Vagina (tissue), 2 donors: ENCODE results near the gene POLN. TPM values are rescaled to one million over a fixed set of nuclear protein-coding genes. Genes with fewer than 3 reads are reported as not detected.

Experiments used
- DNase-seq, 2 donors: peaks; one replicate each; pipeline ENCODE4 v3.0.0-alpha.2; 2017; ENCODE audit errors: extremely low spot score in 2 of 2
- H3K27ac ChIP-seq: fragments of 200-600 bp; sonication (generic); one replicate; pipeline ENCODE4 v1.5.1; 2019
- H3K27me3 ChIP-seq: fragments of 200-600 bp; sonication (generic); one replicate; pipeline ENCODE4 v1.5.1; 2019
- H3K36me3 ChIP-seq, 2 donors: fragments of 200-600 bp; sonication (generic); one replicate each; pipeline ENCODE4 v1.5.1; 2017 to 2019
- H3K4me1 ChIP-seq: fragments of 200-600 bp; sonication (generic); one replicate; pipeline ENCODE4 v1.5.1; 2019
- H3K4me3 ChIP-seq, 2 donors: fragments of 200-600 bp; sonication (generic); 1 replicate in 1 of 2; 2 replicates in 1 of 2; pipeline ENCODE4 v1.5.1; 2016 to 2019
- H3K9me3 ChIP-seq: fragments of 200-600 bp; sonication (generic); one replicate; pipeline ENCODE4 v1.5.1; 2019
- CTCF ChIP-seq, 3 experiments: fragments of 450-650 bp in 2 of 3; fragments of 200-600 bp in 1 of 3; sonication (generic) in 1 of 3; IDR thresholded peaks; one replicate each; pipeline ENCODE4 v1.5.1; 2017 to 2019; ENCODE audit warnings: antibody characterized with exemption in 3 of 3, mild to moderate bottlenecking in 2 of 3, moderate library complexity in 2 of 3
- POLR2A ChIP-seq, 2 donors: fragments of 450-650 bp; IDR thresholded peaks; one replicate each; pipeline ENCODE4 v1.6.1; 2017; ENCODE audit warnings: antibody characterized with exemption in 2 of 2, mild to moderate bottlenecking in 2 of 2, moderate library complexity in 2 of 2
- POLR2AphosphoS5 ChIP-seq, 2 donors: sonication (generic); formaldehyde crosslinking; IDR thresholded peaks; one replicate each; pipeline ENCODE4 v1.9.0; 2017; ENCODE audit warnings: antibody characterized with exemption in 2 of 2, mild to moderate bottlenecking in 2 of 2, low read depth in 1 of 2; ENCODE audit not compliant: insufficient read depth in 1 of 2
- intact Hi-C: fragments of 100-400 bp; cut with DNase I; formaldehyde crosslinking; loops from one replicate; pipeline ENCODE4 v1.15.1; 2023
- total RNA-seq: library from RNA; depleted of rRNA; stranded (reverse); fragments of >200 nt; gene quantifications from one replicate; pipeline ENCODE4 v1.2.3, GENCODE V29; 2016

The POLN gene
- total RNA-seq, 1 donor from 2014 or later = 3.9 TPM

- no peaks in the 10 kb centered on the region for H3K27me3 ChIP-seq
- intact Hi-C loops = no loop called here
- no peaks in the 10 kb centered on the region for H3K36me3 ChIP-seq
- H3K9me3 ChIP-seq = no peaks in the 10 kb centered on the region
- no peak overlapping the region for H3K27ac ChIP-seq
- DNase-seq = no peak
- TF ChIP-seq POLR2AphosphoS5 (IDR thresholded peaks at IDR 0.05; ENCODE audit: insufficient read depth in 1 of 2, low read depth in 1 of 2) = no peak
- no peak for TF ChIP-seq CTCF (IDR thresholded peaks at IDR 0.05)
- TF ChIP-seq POLR2A (IDR thresholded peaks at IDR 0.05) = no peak
- no peak overlapping the region for H3K4me3 ChIP-seq
- H3K4me1 ChIP-seq = no peaks in the 10 kb centered on the region
Observed at GRCh38 chr4:2048831-2049230, 193.1 kb downstream of the POLN start.

GRCh38 chr4:2047781-2048581, 193.9 kb downstream of the POLN start:
- Histone ChIP-seq H3K4me3 (no peak overlapping the region), H3K36me3 (no peaks in the 10 kb centered on the region), H3K4me1 (no peaks in the 10 kb centered on the region), H3K9me3 (no peaks in the 10 kb centered on the region), H3K27me3 (no peaks in the 10 kb centered on the region), H3K27ac (no peak overlapping the region)
- intact Hi-C loops = no loop called here
- no peak for DNase-seq
- TF ChIP-seq POLR2AphosphoS5 (IDR thresholded peaks at IDR 0.05; ENCODE audit: insufficient read depth in 1 of 2, low read depth in 1 of 2) (no peak), POLR2A (IDR thresholded peaks at IDR 0.05) (no peak), CTCF (IDR thresholded peaks at IDR 0.05) (no peak)

GRCh38 chr4:2047031-2047660, 194.8 kb downstream of the POLN start:
- H3K9me3 ChIP-seq = no peaks in the 10 kb centered on the region
- no peaks in the 10 kb centered on the region for H3K27me3 ChIP-seq
- intact Hi-C loops = no loop called here
- peak in 1 of 2 donors; percentile 47 for DNase-seq
- H3K36me3 ChIP-seq = no peaks in the 10 kb centered on the region
- H3K27ac ChIP-seq = no peak overlapping the region
- H3K4me3 ChIP-seq = no peak overlapping the region
- TF ChIP-seq POLR2A (IDR thresholded peaks at IDR 0.05) (no peak), CTCF (IDR thresholded peaks at IDR 0.05) (no peak), POLR2AphosphoS5 (IDR thresholded peaks at IDR 0.05; ENCODE audit: insufficient read depth in 1 of 2, low read depth in 1 of 2) (no peak)
- H3K4me1 ChIP-seq = peaks cover 4% of the 10 kb centered on the region

GRCh38 chr4:2046031-2046961, 195.6 kb downstream of the POLN start:
- Histone ChIP-seq H3K36me3 (no peaks in the 10 kb centered on the region), H3K27me3 (no peaks in the 10 kb centered on the region), H3K4me3 (no peak overlapping the region), H3K4me1 (peaks cover 11% of the 10 kb centered on the region), H3K27ac (no peak overlapping the region), H3K9me3 (no peaks in the 10 kb centered on the region)
- DNase-seq = peak; percentile 49 to 87
- intact Hi-C loops = no loop called here
- no peak for TF ChIP-seq POLR2A (IDR thresholded peaks at IDR 0.05)

GRCh38 chr4:2045518-2045951, 196.4 kb downstream of the POLN start:
- peak; percentile 65 to 95 for DNase-seq
- TF ChIP-seq POLR2AphosphoS5 (IDR thresholded peaks at IDR 0.05; ENCODE audit: insufficient read depth in 1 of 2, low read depth in 1 of 2) (no peak), POLR2A (IDR thresholded peaks at IDR 0.05) (no peak), CTCF (IDR thresholded peaks at IDR 0.05) (no peak)
- peaks cover 3% of the 10 kb centered on the region for H3K27me3 ChIP-seq

More at GRCh38 chr4:2045518-2045951, 196.4 kb downstream of the POLN start:
- no peaks in the 10 kb centered on the region for H3K36me3 ChIP-seq
- H3K27ac ChIP-seq = no peak overlapping the region
- H3K4me3 ChIP-seq = no peak overlapping the region
- no peaks in the 10 kb centered on the region for H3K9me3 ChIP-seq
- peaks cover 19% of the 10 kb centered on the region for H3K4me1 ChIP-seq
- intact Hi-C loops = no loop called here
